8988T (cell line): ENCODE results near the gene UPK2.
A peak's percentile ranks its signal among the peaks of the same experiment; 100 is the strongest.

Experiments
- DNase-seq: peaks from one replicate; pipeline ENCODE4 v3.0.0; 2011

UPK2 gene

GRCh38 chr11:118996926-118997626, 41.0 kb downstream of the UPK2 start:
- DNase-seq, result no peak

- peak; percentile 98 for DNase-seq
These were observed 41.7 kb downstream of the UPK2 start, which contains the start of gene CENATAC for GRCh38 chr11:118997627-118998387. TSS of gene CENATAC (plus strand) at chr11:118998138. CDS start at chr11:118998198, 60 bp downstream.

GRCh38 chr11:118998388-118998717, 42.3 kb downstream of the UPK2 start:
- no peak for DNase-seq

- no peak for DNase-seq
These were observed 42.7 kb downstream of the UPK2 start for GRCh38 chr11:118998822-118999221.

- no peak for DNase-seq
These were observed 44.8 kb downstream of the UPK2 start for GRCh38 chr11:119000906-119001305.

- no peak for DNase-seq
These were observed 50.6 kb downstream of the UPK2 start for GRCh38 chr11:119006656-119007055.
